Breast epithelium (tissue), 3 donors: ENCODE measurements around the gene BNC2.

Experiments
- POLR2AphosphoS5 ChIP-seq, 3 donors: sonication (generic); formaldehyde crosslinking; IDR thresholded peaks; one replicate each; pipeline ENCODE4 v1.6.1; 2017; ENCODE audit warnings: antibody characterized with exemption in 3 of 3
- TF ChIP-seq, protein P1 (sequence below), 3 donors: fragments of 450-650 bp; IDR thresholded peaks; one replicate each; pipeline ENCODE4 v1.5.1; 2016 to 2017; ENCODE audit warnings: antibody characterized with exemption in 3 of 3, mild to moderate bottlenecking in 3 of 3, moderate library complexity in 3 of 3

DNA sequence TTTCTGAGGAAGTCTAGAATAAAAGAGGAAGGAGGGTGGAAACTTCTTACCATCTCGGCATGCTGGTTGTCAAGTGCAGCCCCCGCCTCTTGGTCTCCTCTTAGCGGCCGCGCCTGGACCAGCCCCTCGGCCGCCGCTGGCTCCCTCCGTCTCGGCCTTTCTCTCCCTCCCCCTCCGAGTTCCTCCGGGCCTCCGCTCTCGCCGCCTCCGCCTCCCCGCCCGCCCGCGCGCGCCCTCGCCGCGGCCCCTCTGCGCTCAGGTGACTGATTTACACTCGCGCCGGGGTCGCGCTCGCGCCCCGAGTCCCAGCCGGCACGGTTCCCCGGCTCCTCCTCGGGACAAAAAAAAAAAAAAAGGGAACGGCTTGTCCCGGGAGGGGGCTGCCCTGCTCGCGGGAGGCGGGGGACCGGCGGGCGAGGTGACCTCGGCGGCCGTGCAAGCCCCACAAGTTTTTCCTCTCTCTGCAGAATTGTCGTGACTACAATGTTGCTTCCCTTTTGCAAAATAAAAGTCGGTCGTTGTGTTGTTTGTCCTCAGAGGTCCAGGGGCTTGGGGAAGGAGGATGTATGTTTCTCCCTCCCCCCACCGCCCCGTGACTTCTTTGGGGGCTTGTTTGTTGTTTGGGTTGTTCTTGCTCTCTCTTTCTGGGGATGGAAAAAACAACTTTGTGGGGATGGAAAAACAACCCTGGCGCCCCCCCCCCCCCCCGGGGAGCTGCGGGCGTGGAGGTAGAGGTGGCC lies at the start of gene BNC2:
- TF ChIP-seq, protein P1, sequence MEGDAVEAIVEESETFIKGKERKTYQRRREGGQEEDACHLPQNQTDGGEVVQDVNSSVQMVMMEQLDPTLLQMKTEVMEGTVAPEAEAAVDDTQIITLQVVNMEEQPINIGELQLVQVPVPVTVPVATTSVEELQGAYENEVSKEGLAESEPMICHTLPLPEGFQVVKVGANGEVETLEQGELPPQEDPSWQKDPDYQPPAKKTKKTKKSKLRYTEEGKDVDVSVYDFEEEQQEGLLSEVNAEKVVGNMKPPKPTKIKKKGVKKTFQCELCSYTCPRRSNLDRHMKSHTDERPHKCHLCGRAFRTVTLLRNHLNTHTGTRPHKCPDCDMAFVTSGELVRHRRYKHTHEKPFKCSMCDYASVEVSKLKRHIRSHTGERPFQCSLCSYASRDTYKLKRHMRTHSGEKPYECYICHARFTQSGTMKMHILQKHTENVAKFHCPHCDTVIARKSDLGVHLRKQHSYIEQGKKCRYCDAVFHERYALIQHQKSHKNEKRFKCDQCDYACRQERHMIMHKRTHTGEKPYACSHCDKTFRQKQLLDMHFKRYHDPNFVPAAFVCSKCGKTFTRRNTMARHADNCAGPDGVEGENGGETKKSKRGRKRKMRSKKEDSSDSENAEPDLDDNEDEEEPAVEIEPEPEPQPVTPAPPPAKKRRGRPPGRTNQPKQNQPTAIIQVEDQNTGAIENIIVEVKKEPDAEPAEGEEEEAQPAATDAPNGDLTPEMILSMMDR (IDR thresholded peaks at IDR 0.05): no peak
- no peak for TF ChIP-seq POLR2AphosphoS5 (IDR thresholded peaks at IDR 0.05)
